A673 (cell line): ENCODE measurements around the gene CELF4.

ENCODE experiments used
- CTCF ChIP-seq: fragments of 300-800, 200-600 bp; sonication (generic); conservative IDR thresholded peaks from 2 replicates; pipeline ENCODE4 v1.5.1; 2017; ENCODE audit warnings: low read depth, mild to moderate bottlenecking, antibody characterized with exemption, low read length, moderate library complexity, mixed read lengths
- EZH2 ChIP-seq: fragments of 200-600 bp; sonication (generic); IDR thresholded peaks from 2 replicates; pipeline ENCODE4 v1.6.1; 2017; ENCODE audit warnings: borderline replicate concordance, low read depth, mild to moderate bottlenecking, mixed read lengths, antibody characterized with exemption, low read length; ENCODE audit not compliant: poor library complexity, severe bottlenecking

DNA sequence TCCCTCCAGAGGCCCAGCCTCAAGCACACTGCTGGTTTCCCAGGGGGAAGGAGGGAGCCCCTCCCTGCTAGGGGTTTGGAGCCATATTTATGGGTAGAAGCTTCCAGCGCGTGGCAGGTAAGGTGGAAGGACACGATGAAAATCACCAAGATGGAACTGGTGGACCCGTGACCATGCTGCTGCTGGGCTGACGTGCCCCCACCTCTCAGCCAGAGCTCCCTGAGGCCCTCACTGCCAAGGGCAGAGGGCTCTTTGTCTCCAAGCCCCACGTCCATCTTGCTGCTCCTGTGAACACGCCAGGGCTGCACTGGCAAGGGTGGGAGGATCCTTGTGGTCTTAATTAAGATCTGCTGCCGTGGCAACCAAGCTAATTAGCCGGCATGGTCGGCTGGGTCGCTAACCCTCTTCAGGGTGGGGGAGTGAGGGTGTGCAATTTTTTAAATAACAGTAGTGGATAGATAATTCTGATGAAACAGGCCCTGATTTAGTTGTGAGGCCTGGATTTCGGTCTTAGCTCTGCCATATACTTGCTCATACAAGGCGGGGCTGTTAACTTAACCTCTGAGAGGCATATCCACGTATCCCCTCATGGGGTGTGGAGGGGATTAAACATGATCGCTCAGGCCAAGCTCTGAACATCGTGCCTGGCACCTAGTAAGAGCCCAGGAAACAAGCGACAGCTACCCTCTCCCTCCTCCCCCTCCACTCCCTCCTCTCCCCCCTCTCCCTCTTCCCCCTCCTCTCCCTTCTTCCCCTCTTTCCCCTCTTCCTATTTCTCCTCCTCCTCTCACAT lies 232.8 kb downstream of the CELF4 start:
- TF ChIP-seq CTCF, result no peak
- TF ChIP-seq EZH2, result no peak
